ENCODE data around the gene SPATA1.

DNA sequence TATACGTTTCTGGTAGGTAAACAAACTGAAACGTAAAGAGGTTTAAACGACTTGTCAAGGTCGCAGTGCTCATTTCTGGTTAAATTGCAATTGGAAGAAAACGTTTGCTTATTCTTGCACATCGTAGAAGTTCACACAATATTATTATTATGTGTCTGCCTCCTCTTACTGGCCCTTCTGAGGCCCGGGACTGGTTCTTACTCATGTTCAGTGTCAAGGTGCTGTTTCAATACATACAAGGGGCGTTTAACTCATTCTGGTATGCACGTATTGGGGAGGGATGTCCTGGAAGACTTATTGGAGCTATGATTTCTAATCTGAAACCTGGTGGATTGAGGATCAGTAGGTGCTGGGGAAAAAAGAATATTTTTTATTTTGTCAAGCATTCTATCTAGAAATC is 26.2 kb upstream of the SPATA1 start:
- TF ChIP-seq, protein P1, sequence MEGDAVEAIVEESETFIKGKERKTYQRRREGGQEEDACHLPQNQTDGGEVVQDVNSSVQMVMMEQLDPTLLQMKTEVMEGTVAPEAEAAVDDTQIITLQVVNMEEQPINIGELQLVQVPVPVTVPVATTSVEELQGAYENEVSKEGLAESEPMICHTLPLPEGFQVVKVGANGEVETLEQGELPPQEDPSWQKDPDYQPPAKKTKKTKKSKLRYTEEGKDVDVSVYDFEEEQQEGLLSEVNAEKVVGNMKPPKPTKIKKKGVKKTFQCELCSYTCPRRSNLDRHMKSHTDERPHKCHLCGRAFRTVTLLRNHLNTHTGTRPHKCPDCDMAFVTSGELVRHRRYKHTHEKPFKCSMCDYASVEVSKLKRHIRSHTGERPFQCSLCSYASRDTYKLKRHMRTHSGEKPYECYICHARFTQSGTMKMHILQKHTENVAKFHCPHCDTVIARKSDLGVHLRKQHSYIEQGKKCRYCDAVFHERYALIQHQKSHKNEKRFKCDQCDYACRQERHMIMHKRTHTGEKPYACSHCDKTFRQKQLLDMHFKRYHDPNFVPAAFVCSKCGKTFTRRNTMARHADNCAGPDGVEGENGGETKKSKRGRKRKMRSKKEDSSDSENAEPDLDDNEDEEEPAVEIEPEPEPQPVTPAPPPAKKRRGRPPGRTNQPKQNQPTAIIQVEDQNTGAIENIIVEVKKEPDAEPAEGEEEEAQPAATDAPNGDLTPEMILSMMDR (IDR thresholded peaks at IDR 0.05) = no peak
- TF ChIP-seq POLR2A (IDR thresholded peaks at IDR 0.05) = no peak

Measured in lower leg skin (tissue), 3 donors.